Kidney (tissue), 14 donors: ENCODE results near the gene CHSY1. TPM values are rescaled to one million over a fixed set of nuclear protein-coding genes. Genes with fewer than 3 reads are reported as not detected.

ENCODE experiments used
- DNase-seq, 5 donors: peaks; one replicate each; pipeline ENCODE4 v3.0.0-alpha.2; 2013 to 2020
- FAIRE-seq: peaks from 2 replicates; lab custom pipeline; 2012; peaks lifted over from hg19 to GRCh38; lab: Jason Lieb, UNC
- H3K27ac ChIP-seq, 2 donors: one replicate each; pipeline ENCODE4 v1.7.0; 2013; ENCODE audit warnings: low read depth in 2 of 2, low read length in 2 of 2, inconsistent platforms in 1 of 2
- H3K27me3 ChIP-seq: one replicate; pipeline ENCODE4 v1.7.1; 2013; ENCODE audit warnings: low read length, inconsistent platforms; ENCODE audit not compliant: control insufficient read depth, insufficient read depth
- H3K36me3 ChIP-seq, 3 donors: one replicate each; pipeline versions ENCODE4 v1.7.0 to v1.7.1; 2013; ENCODE audit warnings: low read length in 3 of 3, control low read depth in 1 of 3, inconsistent platforms in 1 of 3; ENCODE audit not compliant: insufficient read depth in 3 of 3, control insufficient read depth in 2 of 3
- H3K4me1 ChIP-seq, 3 donors: one replicate each; pipeline versions ENCODE4 v1.7.0 to v1.7.1; 2013; ENCODE audit warnings: low read length in 3 of 3, inconsistent platforms in 1 of 3, low read depth in 1 of 3; ENCODE audit not compliant: control insufficient read depth in 2 of 3, insufficient read depth in 2 of 3
- H3K4me3 ChIP-seq, 3 donors: one replicate each; pipeline versions ENCODE4 v1.7.0 to v1.8.1; 2013; ENCODE audit warnings: low read length in 3 of 3, control low read depth in 1 of 3, inconsistent platforms in 1 of 3
- H3K9ac ChIP-seq, 3 donors: one replicate each; pipeline versions ENCODE4 v1.7.0 to v1.7.1; 2013; ENCODE audit warnings: low read length in 3 of 3, control low read depth in 1 of 3, inconsistent platforms in 1 of 3
- H3K9me3 ChIP-seq, 3 donors: one replicate each; pipeline versions ENCODE4 v1.7.0 to v1.7.1; 2013; ENCODE audit warnings: low read length in 3 of 3, control low read depth in 1 of 3, inconsistent platforms in 1 of 3; ENCODE audit not compliant: control insufficient read depth in 2 of 3, insufficient read depth in 1 of 3
- CTCF ChIP-seq: IDR thresholded peaks from 3 replicates; pipeline ENCODE4 v1.5.1; 2012; ENCODE audit warnings: mild to moderate bottlenecking, moderate library complexity, borderline replicate concordance; ENCODE audit not compliant: insufficient read depth; ENCODE audit errors: extremely low read depth
- intact Hi-C: fragments of 100-400 bp; cut with DNase I; formaldehyde crosslinking; loops from one replicate; pipeline ENCODE4 v1.11.1; 2022
- polyA plus RNA-seq: library from polyadenylated mRNA; stranded (reverse); fragments of 350-450 nt; fragmentation: Illumina TruSeq; extraction: RNeasy Lipid Tissue Mini Kit (QIAGEN cat#74804); gene quantifications from one replicate; pipeline ENCODE4 v1.2.3, GENCODE V29; 2014; ENCODE audit warnings: low read depth, low replicate concordance; ENCODE audit not compliant: insufficient read depth
- total RNA-seq: library from RNA; stranded (reverse); fragmentation: NEBNext Ultra II Directional; extraction: Animal tissue kit (Norgen Biotek cat#: 25700); gene quantifications from one replicate; pipeline ENCODE4 v1.2.1, GENCODE V29; 2021
- donor health status: control.
- donor health status: control.
- donor health status: control.
- donor health status: control.
- donor health status: control.
- donor health status: DM: yes; HTN: yes; CAD: no.
- donor health status: Normal renal cell carcinoma (clear cell type).

Gene CHSY1
- total and polyA plus RNA-seq, 2 donors from 2014 or later: 7.2 to 41.6 TPM

GRCh38 chr15:101141926-101142527 lies 109.8 kb downstream of the CHSY1 start:
- FAIRE-seq: no peak
- intact Hi-C loops: no loop called here
- H3K27ac ChIP-seq: no peak overlapping the region
- H3K4me1 ChIP-seq: no peaks in the 10 kb centered on the region
- DNase-seq: no peak
- no peak for TF ChIP-seq CTCF
- H3K9ac ChIP-seq: no peak overlapping the region
- no peaks in the 10 kb centered on the region for H3K27me3 ChIP-seq
- H3K9me3 ChIP-seq: no peaks in the 10 kb centered on the region
- no peak overlapping the region for H3K4me3 ChIP-seq
- H3K36me3 ChIP-seq: no peaks in the 10 kb centered on the region

GRCh38 chr15:101140697-101141065 lies 111.2 kb downstream of the CHSY1 start:
- H3K36me3 ChIP-seq: no peaks in the 10 kb centered on the region
- no peaks in the 10 kb centered on the region for H3K27me3 ChIP-seq
- H3K4me3 ChIP-seq: no peak overlapping the region
- H3K9me3 ChIP-seq: no peaks in the 10 kb centered on the region
- no peak overlapping the region for H3K27ac ChIP-seq
- no peaks in the 10 kb centered on the region for H3K4me1 ChIP-seq
- DNase-seq (peak in 1 of 5 donors; percentile 17), FAIRE-seq (no peak)
- H3K9ac ChIP-seq: no peak overlapping the region
- intact Hi-C loops: no loop called here
- no peak for TF ChIP-seq CTCF

- H3K27me3 ChIP-seq: no peaks in the 10 kb centered on the region
- no peak overlapping the region for H3K27ac ChIP-seq
- no peak for TF ChIP-seq CTCF
- H3K9me3 ChIP-seq: no peaks in the 10 kb centered on the region
- no peak overlapping the region for H3K4me3 ChIP-seq
- H3K4me1 ChIP-seq: no peaks in the 10 kb centered on the region
- no peak overlapping the region for H3K9ac ChIP-seq
- FAIRE-seq (no peak), DNase-seq (peak in 1 of 5 donors; percentile 32)
- no peaks in the 10 kb centered on the region for H3K36me3 ChIP-seq
- intact Hi-C loops: no loop called here
Observed at GRCh38 chr15:101139986-101140696, 111.7 kb downstream of the CHSY1 start.
